Liver (tissue), 9 donors: ENCODE measurements around the gene RARB. TPM values are rescaled to one million over a fixed set of nuclear protein-coding genes. Genes with fewer than 3 reads are reported as not detected.

Experiments
- DNase-seq: peaks from one replicate; pipeline ENCODE4 v3.0.0-alpha.2; 2017; ENCODE audit warnings: low spot score
- H3K27ac ChIP-seq, 2 donors: one replicate each; pipeline ENCODE4 v1.7.0; 2013; ENCODE audit warnings: inconsistent platforms in 2 of 2, low read length in 2 of 2, control low read depth in 1 of 2, low read depth in 1 of 2, mild to moderate bottlenecking in 1 of 2
- H3K27me3 ChIP-seq, 4 donors: one replicate each; pipeline versions ENCODE4 v1.6.1 to v1.7.0; 2013; ENCODE audit warnings: low read length in 3 of 4, inconsistent platforms in 1 of 4, mild to moderate bottlenecking in 1 of 4, moderate library complexity in 1 of 4; ENCODE audit not compliant: control insufficient read depth in 4 of 4, insufficient read depth in 4 of 4
- H3K36me3 ChIP-seq, 4 donors: one replicate each; pipeline versions ENCODE4 v1.6.1 to v1.7.0; 2013; ENCODE audit warnings: low read length in 3 of 4, mild to moderate bottlenecking in 3 of 4, low read depth in 1 of 4, moderate library complexity in 1 of 4; ENCODE audit not compliant: control insufficient read depth in 4 of 4, insufficient read depth in 3 of 4
- H3K4me1 ChIP-seq, 4 donors: one replicate each; pipeline versions ENCODE4 v1.6.1 to v1.7.0; 2013; ENCODE audit warnings: low read length in 3 of 4, mild to moderate bottlenecking in 3 of 4, moderate library complexity in 1 of 4; ENCODE audit not compliant: control insufficient read depth in 4 of 4, insufficient read depth in 4 of 4
- H3K4me3 ChIP-seq, 3 donors: one replicate each; pipeline versions ENCODE4 v1.6.1 to v1.7.0; 2013; ENCODE audit warnings: low read length in 3 of 3, control low read depth in 1 of 3, low read depth in 1 of 3, mild to moderate bottlenecking in 1 of 3
- H3K9ac ChIP-seq, 2 donors: one replicate each; pipeline ENCODE4 v1.7.0; 2013; ENCODE audit warnings: low read length in 2 of 2, mild to moderate bottlenecking in 2 of 2, moderate library complexity in 2 of 2, control low read depth in 1 of 2, low read depth in 1 of 2
- H3K9me3 ChIP-seq, 4 donors: one replicate each; pipeline versions ENCODE4 v1.6.1 to v1.7.0; 2013; ENCODE audit warnings: low read length in 3 of 4; ENCODE audit not compliant: control insufficient read depth in 4 of 4
- CTCF ChIP-seq: fragments of 150-350 bp; IDR thresholded peaks from 2 replicates; pipeline ENCODE4 v1.5.1; 2017; ENCODE audit warnings: improper control_type of control experiment, low read depth, low read length; ENCODE audit not compliant: missing input control
- EGR1 ChIP-seq, 2 donors: IDR thresholded peaks; 2 replicates each; pipeline ENCODE4 v1.6.1; 2016 to 2018; ENCODE audit warnings: antibody characterized with exemption in 2 of 2, low read depth in 2 of 2
- FOXA1 ChIP-seq: IDR thresholded peaks from 2 replicates; pipeline ENCODE4 v1.6.1; 2016; ENCODE audit warnings: antibody characterized with exemption
- FOXA2 ChIP-seq: IDR thresholded peaks from 2 replicates; pipeline ENCODE4 v1.6.1; 2016; ENCODE audit warnings: antibody characterized with exemption
- GABPA ChIP-seq, 2 donors: IDR thresholded peaks in 1 of 2; conservative IDR thresholded peaks in 1 of 2; 2 replicates each; pipeline ENCODE4 v1.6.1; 2016; ENCODE audit warnings: antibody characterized with exemption in 2 of 2, mild to moderate bottlenecking in 1 of 2, moderate library complexity in 1 of 2
- HNF4A ChIP-seq, 2 donors: conservative IDR thresholded peaks; 2 replicates each; pipeline ENCODE4 v1.6.1; 2016; ENCODE audit warnings: antibody characterized with exemption in 2 of 2, mild to moderate bottlenecking in 2 of 2
- HNF4G ChIP-seq: IDR thresholded peaks from 2 replicates; pipeline ENCODE4 v1.6.1; 2016; ENCODE audit warnings: antibody characterized with exemption
- JUND ChIP-seq, 2 donors: IDR thresholded peaks; 2 replicates each; pipeline ENCODE4 v1.6.1; 2016; ENCODE audit warnings: antibody characterized with exemption in 2 of 2
- NR2F2 ChIP-seq: IDR thresholded peaks from 2 replicates; pipeline ENCODE4 v1.6.1; 2016; ENCODE audit warnings: antibody characterized with exemption
- RAD21 ChIP-seq, 2 donors: IDR thresholded peaks; 2 replicates each; pipeline ENCODE4 v1.6.1; 2016; ENCODE audit warnings: antibody characterized with exemption in 2 of 2, mild to moderate bottlenecking in 2 of 2
- REST ChIP-seq: IDR thresholded peaks from 2 replicates; pipeline ENCODE4 v1.6.1; 2016; ENCODE audit warnings: antibody characterized with exemption, mild to moderate bottlenecking
- RXRA ChIP-seq, 2 donors: IDR thresholded peaks; 2 replicates each; pipeline ENCODE4 v1.6.1; 2017 to 2018; ENCODE audit warnings: antibody characterized with exemption in 2 of 2, mild to moderate bottlenecking in 1 of 2
- SP1 ChIP-seq: IDR thresholded peaks from 2 replicates; pipeline ENCODE4 v1.6.1; 2018; ENCODE audit warnings: antibody characterized with exemption, mild to moderate bottlenecking
- TAF1 ChIP-seq: conservative IDR thresholded peaks from 2 replicates; pipeline ENCODE4 v1.6.1; 2016; ENCODE audit warnings: antibody characterized with exemption, mild to moderate bottlenecking
- YY1 ChIP-seq: IDR thresholded peaks from 2 replicates; pipeline ENCODE4 v1.6.1; 2016; ENCODE audit warnings: antibody characterized with exemption, mild to moderate bottlenecking
- ZBTB33 ChIP-seq: IDR thresholded peaks from 2 replicates; pipeline ENCODE4 v1.6.1; 2016; ENCODE audit warnings: antibody characterized with exemption
- WGBS: extraction: QIAGEN DNeasy Blood & Tissue Kit; methylation state at CpG from one replicate; pipeline ENCODE4 v1.1.7; 2013; 5-methylcytosine and 5-hydroxymethylcytosine counted together
- polyA plus RNA-seq, 2 donors: library from polyadenylated mRNA; stranded (reverse) in 1 of 2; unstranded in 1 of 2; fragments of 200-250 nt in 1 of 2; fragments of >200 nt in 1 of 2; fragmentation: Nextera tagmentation in 1 of 2; extraction: Ambion mirVana in 1 of 2; gene quantifications; one replicate each; pipeline versions ENCODE4 v1.2.1 to v1.2.3, GENCODE V29; 2013 to 2015
- total RNA-seq, 2 donors: library from RNA; depleted of rRNA; stranded (reverse); fragments of >200 nt; gene quantifications; one replicate each; pipeline ENCODE4 v1.2.3, GENCODE V29; 2014
- TF ChIP-seq, protein P1 (sequence below): IDR thresholded peaks from 2 replicates; pipeline ENCODE4 v1.6.1; 2016; ENCODE audit warnings: antibody characterized with exemption
- TF ChIP-seq, protein P2 (sequence below): IDR thresholded peaks from 2 replicates; pipeline ENCODE4 v1.6.1; 2016; ENCODE audit warnings: antibody characterized with exemption
- donor health status: healthy.
- donor health status: healthy.
- donor health status: healthy.
- donor health status: healthy.
- donor health status: healthy.

The RARB gene
- total and polyA plus RNA-seq, 4 donors = 2.1 to 3.3 (median 2.3) TPM

DNA sequence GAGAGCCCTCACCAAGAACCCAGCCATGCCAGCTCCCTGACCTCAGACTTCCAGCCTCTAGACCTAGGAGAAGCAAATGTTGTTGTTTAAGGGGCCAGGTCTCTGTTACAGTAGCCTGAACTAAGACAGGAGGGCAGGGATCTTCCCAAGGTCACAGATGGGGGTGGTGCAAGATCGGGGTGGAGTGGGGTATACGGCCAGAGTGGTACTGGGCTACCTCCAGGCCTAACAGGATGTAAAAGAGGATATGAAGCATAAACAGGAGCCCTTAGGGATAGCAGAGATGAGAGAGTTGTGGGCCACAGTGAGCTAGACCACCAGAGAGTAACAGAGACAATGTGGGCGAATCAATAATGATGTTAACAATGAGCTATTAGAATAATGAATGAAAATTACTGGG is 153.8 kb downstream of the RARB start:
- no peak for TF ChIP-seq JUND (IDR thresholded peaks at IDR 0.05)
- TF ChIP-seq EGR1 (IDR thresholded peaks at IDR 0.05; ENCODE audit: low read depth in 2 of 2) = no peak
- TF ChIP-seq CTCF = no peak
- TF ChIP-seq YY1 = no peak
- TF ChIP-seq HNF4G = no peak
- no peak for TF ChIP-seq ZBTB33
- TF ChIP-seq RAD21 (IDR thresholded peaks at IDR 0.05) = no peak
- TF ChIP-seq NR2F2 = no peak
- no peak for TF ChIP-seq GABPA (IDR thresholded peaks at IDR 0.05 in 1 of 2, conservative IDR thresholded peaks at IDR 0.05 in 1 of 2)
- TF ChIP-seq, protein P1, sequence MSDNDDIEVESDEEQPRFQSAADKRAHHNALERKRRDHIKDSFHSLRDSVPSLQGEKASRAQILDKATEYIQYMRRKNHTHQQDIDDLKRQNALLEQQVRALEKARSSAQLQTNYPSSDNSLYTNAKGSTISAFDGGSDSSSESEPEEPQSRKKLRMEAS = no peak
- TF ChIP-seq SP1 = no peak
- TF ChIP-seq FOXA2 = no peak
- TF ChIP-seq HNF4A (conservative IDR thresholded peaks at IDR 0.05) = no peak
- TF ChIP-seq, protein P2, sequence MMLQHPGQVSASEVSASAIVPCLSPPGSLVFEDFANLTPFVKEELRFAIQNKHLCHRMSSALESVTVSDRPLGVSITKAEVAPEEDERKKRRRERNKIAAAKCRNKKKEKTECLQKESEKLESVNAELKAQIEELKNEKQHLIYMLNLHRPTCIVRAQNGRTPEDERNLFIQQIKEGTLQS = no peak
- TF ChIP-seq RXRA (IDR thresholded peaks at IDR 0.05) = no peak
- TF ChIP-seq REST = no peak
- no peak for TF ChIP-seq TAF1
- no peak for TF ChIP-seq FOXA1
- Histone ChIP-seq H3K4me1 (no peaks in the 10 kb centered on the region), H3K9ac (no peak overlapping the region), H3K4me3 (no peak overlapping the region), H3K9me3 (no peaks in the 10 kb centered on the region), H3K27ac (no peak overlapping the region), H3K27me3 (no peaks in the 10 kb centered on the region), H3K36me3 (no peaks in the 10 kb centered on the region)
- no peak for DNase-seq
- WGBS = 96% methylated on average over 3 of the region's 3 CpGs

GRCh38 chr3:25582242-25582641 is 154.2 kb downstream of the RARB start:
- no peaks in the 10 kb centered on the region for H3K4me1 ChIP-seq
- 89% methylated on average over 2 of the region's 2 CpGs for WGBS
- H3K9ac ChIP-seq = no peak overlapping the region
- H3K4me3 ChIP-seq = no peak overlapping the region
- H3K36me3 ChIP-seq = no peaks in the 10 kb centered on the region
- no peaks in the 10 kb centered on the region for H3K27me3 ChIP-seq
- no peak overlapping the region for H3K27ac ChIP-seq
- DNase-seq = no peak
- no peaks in the 10 kb centered on the region for H3K9me3 ChIP-seq
- TF ChIP-seq SP1 (no peak), CTCF (no peak), RAD21 (IDR thresholded peaks at IDR 0.05) (no peak), FOXA2 (no peak), JUND (IDR thresholded peaks at IDR 0.05) (no peak), RXRA (IDR thresholded peaks at IDR 0.05) (no peak), GABPA (IDR thresholded peaks at IDR 0.05 in 1 of 2, conservative IDR thresholded peaks at IDR 0.05 in 1 of 2) (no peak), FOXA1 (no peak), REST (no peak)
- TF ChIP-seq, protein P2 = no peak
